Breast epithelium (tissue), 4 donors: ENCODE measurements around the gene PTPRN2. TPM values are rescaled to one million over a fixed set of nuclear protein-coding genes. Genes with fewer than 3 reads are reported as not detected.

Source experiments
- DNase-seq, 2 donors: peaks; one replicate each; pipeline ENCODE4 v3.0.0-alpha.2; 2019; ENCODE audit warnings: low spot score in 2 of 2
- H3K27ac ChIP-seq, 2 donors: fragments of 200-600 bp; sonication (generic) in 1 of 2; one replicate each; pipeline ENCODE4 v1.5.1; 2016 to 2019; ENCODE audit warnings: mild to moderate bottlenecking in 1 of 2
- H3K27me3 ChIP-seq, 2 donors: fragments of 200-600 bp; sonication (generic) in 1 of 2; one replicate each; pipeline versions ENCODE4 v1.5.1 to v1.6.0; 2017 to 2019; ENCODE audit warnings: control low read depth in 1 of 2, mild to moderate bottlenecking in 1 of 2
- H3K36me3 ChIP-seq: fragments of 200-600 bp; one replicate; pipeline ENCODE4 v1.5.1; 2019
- H3K4me1 ChIP-seq, 2 donors: fragments of 200-600 bp; sonication (generic); one replicate each; pipeline ENCODE4 v1.5.1; 2016 to 2019; ENCODE audit warnings: control low read depth in 1 of 2
- H3K4me3 ChIP-seq, 3 donors: fragments of 200-600 bp; sonication (generic); 1 replicate in 2 of 3; 2 replicates in 1 of 3; pipeline ENCODE4 v1.5.1; 2016 to 2019; ENCODE audit warnings: mild to moderate bottlenecking in 3 of 3, moderate library complexity in 2 of 3
- H3K9me3 ChIP-seq, 2 donors: fragments of 200-600 bp; sonication (generic) in 1 of 2; one replicate each; pipeline ENCODE4 v1.5.1; 2016 to 2019; ENCODE audit warnings: control low read depth in 1 of 2
- CTCF ChIP-seq, 3 donors: fragments of 450-650 bp; IDR thresholded peaks; one replicate each; pipeline ENCODE4 v1.5.1; 2016 to 2017; ENCODE audit warnings: antibody characterized with exemption in 3 of 3, mild to moderate bottlenecking in 3 of 3, moderate library complexity in 3 of 3
- POLR2A ChIP-seq: fragments of 450-650 bp; IDR thresholded peaks from one replicate; pipeline ENCODE4 v1.6.1; 2016; ENCODE audit warnings: antibody characterized with exemption, mild to moderate bottlenecking, moderate library complexity
- POLR2AphosphoS5 ChIP-seq, 3 donors: sonication (generic); formaldehyde crosslinking; IDR thresholded peaks; one replicate each; pipeline ENCODE4 v1.6.1; 2017; ENCODE audit warnings: antibody characterized with exemption in 3 of 3
- intact Hi-C: fragments of 100-400 bp; cut with DNase I; formaldehyde crosslinking; loops from one replicate; pipeline ENCODE4 v1.15.1; 2023; ENCODE audit warnings: low total_unique reads
- total RNA-seq, 3 donors: library from RNA; depleted of rRNA; stranded (reverse); fragments of >200 nt; gene quantifications; one replicate each; pipeline ENCODE4 v1.1.0, GENCODE V29; 2016

PTPRN2 gene
- total RNA-seq, 3 donors from 2014 or later, result 1.6 to 2.2 (median 2.2) TPM

GRCh38 chr7:157547611-157548010 lies 1040.0 kb downstream of the PTPRN2 start:
- intact Hi-C loops, result no loop called here
- no peaks in the 10 kb centered on the region for H3K36me3 ChIP-seq
- H3K4me1 ChIP-seq, result no peaks in the 10 kb centered on the region
- no peaks in the 10 kb centered on the region for H3K9me3 ChIP-seq
- no peak overlapping the region for H3K4me3 ChIP-seq
- no peaks in the 10 kb centered on the region for H3K27me3 ChIP-seq
- DNase-seq, result peak in 1 of 2 donors; percentile 9
- no peak overlapping the region for H3K27ac ChIP-seq
- no peak for TF ChIP-seq CTCF (IDR thresholded peaks at IDR 0.05)

- peak in 1 of 2 donors; percentile 31 for DNase-seq
- Histone ChIP-seq H3K36me3 (no peaks in the 10 kb centered on the region), H3K27ac (no peak overlapping the region), H3K27me3 (no peaks in the 10 kb centered on the region), H3K4me1 (no peaks in the 10 kb centered on the region), H3K9me3 (no peaks in the 10 kb centered on the region), H3K4me3 (no peak overlapping the region)
- intact Hi-C loops, result no loop called here
- TF ChIP-seq POLR2A, result no peak
These were observed 1040.5 kb downstream of the PTPRN2 start for GRCh38 chr7:157547102-157547501.

- no peak for TF ChIP-seq POLR2AphosphoS5 (IDR thresholded peaks at IDR 0.05)
- TF ChIP-seq CTCF (IDR thresholded peaks at IDR 0.05), result no peak
- Histone ChIP-seq H3K9me3 (peaks cover 0 to 5% of the 10 kb centered on the region in 2 donors), H3K36me3 (no peaks in the 10 kb centered on the region), H3K4me1 (no peaks in the 10 kb centered on the region), H3K27ac (no peak overlapping the region), H3K27me3 (peaks cover 0 to 6% of the 10 kb centered on the region in 2 donors), H3K4me3 (no peak overlapping the region)
- peak in 1 of 2 donors; percentile 22 for DNase-seq
- intact Hi-C loops, result no loop called here
These were observed 1042.0 kb downstream of the PTPRN2 start for GRCh38 chr7:157545681-157546060.

- intact Hi-C loops, result no loop called here
- TF ChIP-seq CTCF (IDR thresholded peaks at IDR 0.05) (no peak), POLR2A (no peak), POLR2AphosphoS5 (IDR thresholded peaks at IDR 0.05) (no peak)
- Histone ChIP-seq H3K4me3 (no peak overlapping the region), H3K36me3 (no peaks in the 10 kb centered on the region), H3K9me3 (peaks cover 0 to 9% of the 10 kb centered on the region in 2 donors), H3K27ac (no peak overlapping the region), H3K4me1 (no peaks in the 10 kb centered on the region), H3K27me3 (peaks cover 0 to 7% of the 10 kb centered on the region in 2 donors)
- DNase-seq, result no peak
These were observed 1042.5 kb downstream of the PTPRN2 start for GRCh38 chr7:157544980-157545680.

- Histone ChIP-seq H3K4me1 (no peaks in the 10 kb centered on the region), H3K27me3 (peaks cover 0 to 7% of the 10 kb centered on the region in 2 donors), H3K27ac (no peak overlapping the region), H3K36me3 (no peaks in the 10 kb centered on the region), H3K9me3 (peaks cover 0 to 9% of the 10 kb centered on the region in 2 donors), H3K4me3 (no peak overlapping the region)
- TF ChIP-seq POLR2A, result no peak
- intact Hi-C loops, result no loop called here
- no peak for DNase-seq
These were observed 1043.4 kb downstream of the PTPRN2 start for GRCh38 chr7:157544226-157544625.

GRCh38 chr7:157543791-157544190 lies 1043.8 kb downstream of the PTPRN2 start:
- Histone ChIP-seq H3K4me3 (no peak overlapping the region), H3K27ac (no peak overlapping the region), H3K36me3 (no peaks in the 10 kb centered on the region), H3K9me3 (peaks cover 0 to 9% of the 10 kb centered on the region in 2 donors), H3K4me1 (no peaks in the 10 kb centered on the region), H3K27me3 (peaks cover 0 to 7% of the 10 kb centered on the region in 2 donors)
- TF ChIP-seq POLR2AphosphoS5 (IDR thresholded peaks at IDR 0.05) (no peak), CTCF (IDR thresholded peaks at IDR 0.05) (no peak), POLR2A (no peak)
- DNase-seq, result no peak
- intact Hi-C loops, result no loop called here
